Sigmoid colon (tissue), 4 donors: ENCODE measurements around the gene DAB2IP.

Experiments used
- POLR2A ChIP-seq, 2 donors: fragments of 450-650 bp; IDR thresholded peaks; one replicate each; pipeline ENCODE4 v1.6.1; 2016; ENCODE audit warnings: antibody characterized with exemption in 2 of 2, mild to moderate bottlenecking in 2 of 2, moderate library complexity in 2 of 2
- POLR2AphosphoS5 ChIP-seq, 4 donors: sonication (generic); formaldehyde crosslinking; IDR thresholded peaks; one replicate each; pipeline ENCODE4 v1.6.1; 2017; ENCODE audit warnings: antibody characterized with exemption in 4 of 4
- TF ChIP-seq, protein P1 (sequence below), 4 experiments: fragments of 450-650 bp in 3 of 4; fragments of 200-600 bp in 1 of 4; IDR thresholded peaks; one replicate each; pipeline ENCODE4 v1.5.1; 2016 to 2019; ENCODE audit warnings: antibody characterized with exemption in 4 of 4, mild to moderate bottlenecking in 3 of 4, moderate library complexity in 2 of 4

DNA sequence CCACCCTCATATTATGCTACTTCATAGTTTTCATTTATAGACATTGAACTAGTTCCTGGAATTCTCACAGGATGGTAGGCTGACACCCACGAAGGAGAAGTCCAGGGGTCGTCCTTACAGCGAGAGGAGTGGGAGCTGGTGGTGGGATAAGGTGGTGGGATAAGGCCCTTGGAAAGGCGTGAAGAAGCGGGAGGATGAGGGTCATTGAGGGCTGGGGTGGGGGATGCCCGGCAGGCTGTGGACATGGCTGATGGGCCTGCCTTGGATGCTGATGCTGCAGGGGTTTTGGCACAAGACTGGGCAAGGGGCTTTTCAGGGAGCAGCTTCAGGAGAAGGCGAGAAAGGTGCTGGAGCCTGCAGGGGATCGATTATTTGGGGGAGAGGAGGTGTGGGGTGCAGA lies 9.4 kb downstream of the DAB2IP start:
- TF ChIP-seq, protein P1, sequence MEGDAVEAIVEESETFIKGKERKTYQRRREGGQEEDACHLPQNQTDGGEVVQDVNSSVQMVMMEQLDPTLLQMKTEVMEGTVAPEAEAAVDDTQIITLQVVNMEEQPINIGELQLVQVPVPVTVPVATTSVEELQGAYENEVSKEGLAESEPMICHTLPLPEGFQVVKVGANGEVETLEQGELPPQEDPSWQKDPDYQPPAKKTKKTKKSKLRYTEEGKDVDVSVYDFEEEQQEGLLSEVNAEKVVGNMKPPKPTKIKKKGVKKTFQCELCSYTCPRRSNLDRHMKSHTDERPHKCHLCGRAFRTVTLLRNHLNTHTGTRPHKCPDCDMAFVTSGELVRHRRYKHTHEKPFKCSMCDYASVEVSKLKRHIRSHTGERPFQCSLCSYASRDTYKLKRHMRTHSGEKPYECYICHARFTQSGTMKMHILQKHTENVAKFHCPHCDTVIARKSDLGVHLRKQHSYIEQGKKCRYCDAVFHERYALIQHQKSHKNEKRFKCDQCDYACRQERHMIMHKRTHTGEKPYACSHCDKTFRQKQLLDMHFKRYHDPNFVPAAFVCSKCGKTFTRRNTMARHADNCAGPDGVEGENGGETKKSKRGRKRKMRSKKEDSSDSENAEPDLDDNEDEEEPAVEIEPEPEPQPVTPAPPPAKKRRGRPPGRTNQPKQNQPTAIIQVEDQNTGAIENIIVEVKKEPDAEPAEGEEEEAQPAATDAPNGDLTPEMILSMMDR (IDR thresholded peaks at IDR 0.05), result no peak
- no peak for TF ChIP-seq POLR2A (IDR thresholded peaks at IDR 0.05)
- TF ChIP-seq POLR2AphosphoS5 (IDR thresholded peaks at IDR 0.05), result no peak
